GM12878 (cell line): Measurements from ENCODE around the gene CAMTA1. TPM values are rescaled to one million over a fixed set of nuclear protein-coding genes. Genes with fewer than 3 reads are reported as not detected.

Experiments used
- ATAC-seq: fragments of 200-7000 bp; cut with Tn5 transposase; 3 replicates; pipeline ENCODE4 v1.9.1; 2020; ENCODE audit warnings: mild to moderate bottlenecking, moderate library complexity
- BruUV-seq: library from RNA; stranded (reverse); fragments of 400-500 nt; replicated peaks from 2 replicates; lab custom pipeline; 2021; lab: Mats Ljungman, UMichigan
- CTCF ChIA-PET: fragments of 300-600 bp; sonication (Branson Sonifier 250); formaldehyde crosslinking; extraction: SDS; loops from one replicate; lab custom pipeline; 2021; ENCODE audit warnings: inconsistent platforms; lab: Yijun Ruan, JAX
- POLR2A ChIA-PET: fragments of 350-600 bp; formaldehyde crosslinking; extraction: SDS; loops from one replicate; lab custom pipeline; 2021; ENCODE audit warnings: inconsistent platforms; lab: Charles Lee
- RAD21 ChIA-PET: fragments of 300-600 bp; sonication (Branson Sonifier 250); formaldehyde crosslinking; loops from one replicate; lab custom pipeline; 2023; ENCODE audit warnings: antibody characterized with exemption; ENCODE audit not compliant: unreplicated experiment; lab: Charles Lee
- SMC1A ChIA-PET: fragments of 300-600 bp; sonication (Branson Sonifier 250); formaldehyde crosslinking; loops from one replicate; lab custom pipeline; 2023; ENCODE audit not compliant: unreplicated experiment, uncharacterized antibody; lab: Charles Lee
- DNase-seq: peaks from one replicate; pipeline ENCODE4 v3.0.0-alpha.2; 2011; ENCODE audit warnings: low read depth, low spot score
- FAIRE-seq: peaks from 3 replicates; lab custom pipeline; 2011; peaks lifted over from hg19 to GRCh38; lab: Jason Lieb, UNC
- H2AFZ ChIP-seq: 2 replicates; pipeline ENCODE4 v1.6.0; 2011; ENCODE audit warnings: low read depth, low read length, control low read depth; ENCODE audit not compliant: control insufficient read depth
- H3K27ac ChIP-seq: 2 replicates; pipeline ENCODE4 v1.5.1; 2011; ENCODE audit warnings: control low read depth; ENCODE audit not compliant: control insufficient read depth, insufficient read depth
- H3K27me3 ChIP-seq, 2 experiments: replicated peaks in 1 of 2; 2 replicates each; pipeline versions ENCODE4 v1.6.0 to v1.6.1; 2011; ENCODE audit warnings: low read length in 1 of 2; ENCODE audit not compliant: control insufficient read depth in 2 of 2, insufficient read depth in 2 of 2
- H3K36me3 ChIP-seq, 2 experiments: 2 replicates each; pipeline ENCODE4 v1.5.1; 2011; ENCODE audit warnings: low read length in 1 of 2; ENCODE audit not compliant: control insufficient read depth in 2 of 2, insufficient read depth in 2 of 2
- H3K4me1 ChIP-seq: 2 replicates; pipeline ENCODE4 v1.6.1; 2011; ENCODE audit warnings: mild to moderate bottlenecking, low read length, moderate library complexity, mixed read lengths; ENCODE audit not compliant: control insufficient read depth, insufficient read depth
- H3K4me2 ChIP-seq: 2 replicates; pipeline ENCODE4 v1.6.0; 2011; ENCODE audit warnings: control low read depth; ENCODE audit not compliant: control insufficient read depth, insufficient read depth
- H3K4me3 ChIP-seq: fragments of 200-600 bp; sonication (generic); 2 replicates; pipeline ENCODE4 v1.5.1; 2016
- H3K79me2 ChIP-seq: 2 replicates; pipeline ENCODE4 v1.6.0; 2011; ENCODE audit warnings: low read length; ENCODE audit not compliant: control insufficient read depth, insufficient read depth
- H3K9ac ChIP-seq: 2 replicates; pipeline ENCODE4 v1.8.0; 2011; ENCODE audit warnings: low read length, control low read depth, mixed read lengths; ENCODE audit not compliant: control insufficient read depth, insufficient read depth
- H3K9me3 ChIP-seq: replicated peaks from 3 replicates; pipeline ENCODE4 v1.5.1; 2011; ENCODE audit warnings: mild to moderate bottlenecking, low read length; ENCODE audit not compliant: control insufficient read depth, insufficient read depth
- H4K20me1 ChIP-seq: 2 replicates; pipeline ENCODE4 v1.6.0; 2011; ENCODE audit not compliant: control insufficient read depth, insufficient read depth
- ETV6 ChIP-seq, 2 experiments: fragments of 450-650 bp in 1 of 2; IDR thresholded peaks in 1 of 2; conservative IDR thresholded peaks in 1 of 2; 2 replicates each; pipeline ENCODE4 v1.6.1; 2014; ENCODE audit warnings: antibody characterized with exemption in 1 of 2, borderline replicate concordance in 1 of 2, low read depth in 1 of 2, mild to moderate bottlenecking in 1 of 2, moderate library complexity in 1 of 2
- HSF1 ChIP-seq: fragments of 150-350 bp; IDR thresholded peaks from 2 replicates; pipeline ENCODE4 v1.6.1; 2014; ENCODE audit warnings: mild to moderate bottlenecking, low read depth, low read length
- IKZF1 ChIP-seq: fragments of 450-650 bp; conservative IDR thresholded peaks from 2 replicates; pipeline ENCODE4 v1.6.1; 2017; ENCODE audit warnings: antibody characterized with exemption, mild to moderate bottlenecking
- LARP7 ChIP-seq: fragments of 450-650 bp; IDR thresholded peaks from 2 replicates; pipeline ENCODE4 v1.6.1; 2017; ENCODE audit warnings: mild to moderate bottlenecking
- MEF2B ChIP-seq: fragments of 450-650 bp; IDR thresholded peaks from 2 replicates; pipeline ENCODE4 v1.6.1; 2018; ENCODE audit warnings: mild to moderate bottlenecking, moderate library complexity; ENCODE audit not compliant: partially characterized antibody, poor library complexity, severe bottlenecking
- NBN ChIP-seq: fragments of 450-650 bp; IDR thresholded peaks from 2 replicates; pipeline ENCODE4 v1.6.1; 2016
- PAX5 ChIP-seq: IDR thresholded peaks from 2 replicates; pipeline ENCODE4 v1.6.1; 2011; ENCODE audit warnings: low read depth, low read length, borderline replicate concordance
- RFX5 ChIP-seq: IDR thresholded peaks from 2 replicates; pipeline ENCODE4 v1.6.1; 2011; ENCODE audit warnings: low read depth, low read length, improper control_type of control experiment
- RUNX3 ChIP-seq: IDR thresholded peaks from 2 replicates; pipeline ENCODE4 v1.6.1; 2012; ENCODE audit warnings: low read length, inconsistent platforms
- SMC3 ChIP-seq: IDR thresholded peaks from 2 replicates; pipeline ENCODE4 v1.6.1; 2011; ENCODE audit warnings: low read length, improper control_type of control experiment, borderline replicate concordance
- STAT3 ChIP-seq: IDR thresholded peaks from 2 replicates; pipeline ENCODE4 v1.6.1; 2011; ENCODE audit warnings: low read depth, low read length, improper control_type of control experiment
- ZZZ3 ChIP-seq: IDR thresholded peaks from 2 replicates; pipeline ENCODE4 v1.6.1; 2011; ENCODE audit warnings: low read depth; ENCODE audit not compliant: control insufficient read depth, insufficient read length
- WGBS: methylation state at CpG from one replicate; pipeline ENCODE4 v1.1.6; 2016; ENCODE audit warnings: low lambda C conversion rate; ENCODE audit not compliant: insufficient replicate concordance, insufficient coverage; ENCODE audit errors: missing lambda C conversion rate; 5-methylcytosine and 5-hydroxymethylcytosine counted together
- in situ Hi-C: fragments of 300-500 bp; cut with MboI; formaldehyde crosslinking; loops from 9 replicates; pipeline ENCODE4 v1.14.3; 2018; ENCODE audit warnings: mixed read lengths
- intact Hi-C: fragments of 100-400 bp; cut with micrococcal nuclease; formaldehyde crosslinking; loops from one replicate; pipeline ENCODE4 v1.14.2; 2022; ENCODE audit not compliant: unreplicated experiment
- polyA plus RNA-seq, 11 experiments: library from polyadenylated mRNA; depleted of rRNA in 4 of 11; unstranded in 6 of 11; stranded (reverse) in 5 of 11; fragments of >200 nt; fragmentation: Nextera tagmentation in 4 of 11; fragmentation: Illumina TruSeq in 1 of 11; extraction: Ambion mirVana in 4 of 11; extraction: Trizol in 1 of 11; gene quantifications; 1 replicate in 1 of 11; 2 replicates in 10 of 11; pipeline versions ENCODE4 v1.2.1 to v1.2.3, GENCODE V29; 2011 to 2016; ENCODE audit warnings: inconsistent platforms in 2 of 11, missing spikeins in 2 of 11, low read depth in 1 of 11
- total RNA-seq, 4 experiments: library from RNA; depleted of rRNA in 3 of 4; stranded (reverse); fragments of >200 nt in 3 of 4; fragmentation: Illumina TruSeq in 1 of 4; extraction: Trizol in 1 of 4; gene quantifications; 2 replicates each; pipeline versions ENCODE4 v1.2.1 to v1.2.3, GENCODE V29; 2013 to 2021
- TF ChIP-seq, protein P1 (sequence below): fragments of 450-650 bp; IDR thresholded peaks from 2 replicates; pipeline ENCODE4 v1.6.1; 2016; ENCODE audit warnings: mild to moderate bottlenecking

CAMTA1 gene
- total and polyA plus RNA-seq, 10 of the 15 experiments (the other 5 are each of a cell fraction or from before 2014, with no cell fraction given), result 37.7 to 148 (median 76.4) TPM

DNA sequence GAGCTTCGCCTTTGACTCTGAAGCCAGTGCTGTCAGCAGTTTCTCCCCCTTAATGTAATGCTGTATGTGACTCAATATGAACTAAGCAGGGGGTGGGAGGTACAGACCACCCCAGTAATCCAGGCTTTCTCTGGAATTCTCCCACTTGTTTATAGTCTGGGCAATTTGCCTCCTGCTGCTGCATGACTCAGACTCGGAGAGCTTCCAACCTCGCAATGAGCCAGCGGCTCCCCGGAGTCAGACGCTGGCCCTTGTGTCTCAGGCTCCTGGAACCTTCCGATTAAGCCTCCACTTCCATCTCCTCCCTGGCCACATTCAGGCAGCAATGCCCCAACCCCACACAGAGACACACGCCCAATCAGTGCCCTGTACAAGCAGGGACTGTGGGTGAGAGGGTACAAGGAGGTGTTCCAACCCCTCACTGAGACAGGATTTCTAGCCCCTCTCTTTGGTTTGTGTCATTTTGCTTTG, 514.1 kb downstream of the CAMTA1 start:
- no peak for ATAC-seq
- no peak for DNase-seq
- 27% methylated on average over 8 of the region's 8 CpGs for WGBS
- no TSS peak for BruUV-seq
- TF ChIP-seq SMC3 (no peak), ZZZ3 (no peak), STAT3 (no peak), NBN (no peak), LARP7 (no peak), PAX5 (no peak), HSF1 (no peak), RUNX3 (no peak), MEF2B (no peak), RFX5 (no peak), ETV6 (conservative IDR thresholded peaks at IDR 0.05 in 1 of 2, IDR thresholded peaks at IDR 0.05 in 1 of 2; ENCODE audit: borderline replicate concordance in 1 of 2, low read depth in 1 of 2) (no peak), IKZF1 (no peak)
- TF ChIP-seq, protein P1, sequence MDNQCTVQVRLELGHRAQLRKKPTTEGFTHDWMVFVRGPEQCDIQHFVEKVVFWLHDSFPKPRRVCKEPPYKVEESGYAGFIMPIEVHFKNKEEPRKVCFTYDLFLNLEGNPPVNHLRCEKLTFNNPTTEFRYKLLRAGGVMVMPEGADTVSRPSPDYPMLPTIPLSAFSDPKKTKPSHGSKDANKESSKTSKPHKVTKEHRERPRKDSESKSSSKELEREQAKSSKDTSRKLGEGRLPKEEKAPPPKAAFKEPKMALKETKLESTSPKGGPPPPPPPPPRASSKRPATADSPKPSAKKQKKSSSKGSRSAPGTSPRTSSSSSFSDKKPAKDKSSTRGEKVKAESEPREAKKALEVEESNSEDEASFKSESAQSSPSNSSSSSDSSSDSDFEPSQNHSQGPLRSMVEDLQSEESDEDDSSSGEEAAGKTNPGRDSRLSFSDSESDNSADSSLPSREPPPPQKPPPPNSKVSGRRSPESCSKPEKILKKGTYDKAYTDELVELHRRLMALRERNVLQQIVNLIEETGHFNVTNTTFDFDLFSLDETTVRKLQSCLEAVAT, result no peak
- Histone ChIP-seq H3K4me2 (no peak overlapping the region), H3K79me2 (no peaks in the 10 kb centered on the region), H3K4me3 (no peak overlapping the region), H3K9ac (no peak overlapping the region), H3K27ac (no peak overlapping the region), H3K36me3 (no peaks in the 10 kb centered on the region), H2AFZ (no peak overlapping the region), H3K9me3 (no peaks in the 10 kb centered on the region; the same call in 2 of the 3 replicates), H3K27me3 (peaks cover 2% of the 10 kb centered on the region in 2 experiments; a peak in 3 of 4 replicates), H4K20me1 (no peaks in the 10 kb centered on the region), H3K4me1 (no peaks in the 10 kb centered on the region)
- POLR2A ChIA-PET, result no interaction called here
- SMC1A ChIA-PET, result no interaction called here
- CTCF ChIA-PET, result no interaction called here
- no peak for FAIRE-seq
- in situ Hi-C loops (no loop called here), intact Hi-C loops (no loop called here)
- RAD21 ChIA-PET, result no interaction called here
